GM12892 (cell line): ENCODE data around the gene ZNF594.

Experiments used
- POLR2AphosphoS5 ChIP-seq: IDR thresholded peaks from 2 replicates; pipeline ENCODE4 v1.6.1; 2011; ENCODE audit warnings: low read depth, low read length, control low read depth
- TAF1 ChIP-seq: IDR thresholded peaks from 2 replicates; pipeline ENCODE4 v1.6.1; 2011; ENCODE audit warnings: low read depth, mild to moderate bottlenecking, control low read depth, low read length, borderline replicate concordance

DNA sequence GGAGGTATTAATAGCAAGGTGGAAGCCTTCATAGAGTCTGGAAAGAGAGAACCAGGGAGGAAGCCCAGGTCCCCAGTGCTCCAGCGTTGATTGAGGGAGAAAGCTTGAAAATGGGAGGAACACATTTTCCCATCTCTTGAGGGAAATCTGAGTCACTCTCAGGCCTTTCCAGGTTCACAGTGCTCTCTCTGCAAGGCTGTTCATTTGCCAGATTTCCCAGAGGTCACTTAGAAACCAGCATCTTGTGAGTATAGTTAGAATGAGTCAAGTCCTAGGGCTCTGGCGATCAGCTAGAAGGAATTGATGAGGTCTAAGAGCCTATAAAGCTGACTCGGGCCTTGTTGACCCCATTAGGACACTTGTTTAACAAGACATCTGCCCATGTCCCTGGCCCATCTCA is 17.7 kb upstream of the ZNF594 start:
- TF ChIP-seq TAF1 (no peak), POLR2AphosphoS5 (no peak)
